ENCODE data around the gene WARS2. TPM values are rescaled to one million over a fixed set of nuclear protein-coding genes. Genes with fewer than 3 reads are reported as not detected.

WARS2 gene
- total RNA-seq, 1 experiment from 2014 or later = 21.2 TPM

DNA sequence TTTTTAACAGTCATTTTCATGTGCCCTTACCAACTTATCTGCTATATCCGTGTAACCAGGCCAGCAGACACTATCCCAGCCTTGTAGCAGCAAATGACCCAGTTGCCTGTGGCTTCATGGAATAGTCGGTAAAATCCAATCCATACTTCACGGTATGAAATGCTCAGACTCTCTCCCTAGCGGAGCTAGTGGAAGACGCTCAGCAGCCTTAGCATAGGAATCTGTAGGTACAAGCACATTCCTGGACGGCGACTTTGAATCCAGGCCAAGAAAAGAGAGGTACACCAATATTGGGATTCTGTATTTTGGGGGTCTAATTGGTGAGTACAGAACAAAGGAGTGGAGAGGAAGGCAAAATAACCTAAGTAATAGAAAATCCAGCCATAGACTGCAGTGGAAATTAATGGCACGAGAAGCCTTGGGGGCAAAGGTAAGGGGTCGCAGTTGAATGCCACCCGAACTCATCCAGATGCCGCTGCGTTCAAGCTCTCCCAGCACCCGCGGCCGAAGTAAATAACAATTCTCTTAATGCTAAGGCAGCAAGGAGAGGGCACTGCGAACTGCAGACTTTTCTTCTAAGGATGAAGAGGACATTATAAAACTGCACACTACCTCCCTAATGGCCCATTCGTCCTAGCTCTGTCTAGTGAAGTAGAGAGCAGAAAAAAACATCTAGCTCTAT, 134.6 kb downstream of the WARS2 start:
- Histone ChIP-seq H3K4me2 (ENCODE audit: low read depth, low read length, poor library complexity, severe bottlenecking) (no peak overlapping the region), H4K20me1 (ENCODE audit: insufficient read depth, low read depth, low read length) (no peaks in the 10 kb centered on the region), H3K27ac (ENCODE audit: low read length) (no peak overlapping the region), H2AFZ (ENCODE audit: low read length) (no peak overlapping the region), H3K9me3 (ENCODE audit: low read length) (no peaks in the 10 kb centered on the region), H3K79me2 (ENCODE audit: low read length) (no peaks in the 10 kb centered on the region), H3K4me1 (ENCODE audit: low read length) (no peaks in the 10 kb centered on the region), H3K9ac (ENCODE audit: low read length) (no peak overlapping the region), H3K4me3 (ENCODE audit: low read length) (no peak overlapping the region), H3K9me2 (replicated peaks; ENCODE audit: insufficient read depth, low read length) (no peaks in the 10 kb centered on the region), H3K27me3 (ENCODE audit: low read length) (no peaks in the 10 kb centered on the region), H3K36me3 (ENCODE audit: insufficient read depth, low read length) (no peaks in the 10 kb centered on the region)
- no peak for DNase-seq

DNA sequence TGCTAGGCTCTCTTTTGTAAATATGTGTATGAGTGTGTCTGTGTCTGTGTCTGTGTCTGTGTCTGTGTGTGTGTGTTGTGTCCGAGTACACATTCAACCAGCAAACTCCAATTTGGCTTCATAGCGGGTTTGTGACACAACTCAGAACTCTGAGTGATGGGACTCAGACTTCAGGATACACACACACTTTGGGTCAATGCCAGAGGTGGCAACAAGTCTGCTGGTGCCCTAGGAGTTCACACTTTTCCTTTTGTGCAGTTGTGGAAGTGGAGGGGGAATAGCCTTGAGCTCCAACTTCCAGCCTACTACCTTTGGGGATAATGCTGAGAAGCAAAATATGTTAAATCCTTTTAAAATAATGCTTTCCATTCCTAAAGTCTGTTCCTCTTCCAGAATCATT, 135.7 kb downstream of the WARS2 start:
- H3K36me3 ChIP-seq (ENCODE audit: insufficient read depth, low read length) = no peaks in the 10 kb centered on the region
- no peaks in the 10 kb centered on the region for H3K4me1 ChIP-seq (ENCODE audit: low read length)
- no peaks in the 10 kb centered on the region for H3K9me3 ChIP-seq (ENCODE audit: low read length)
- DNase-seq = no peak
- H3K27ac ChIP-seq (ENCODE audit: low read length) = no peak overlapping the region
- H3K4me2 ChIP-seq (ENCODE audit: low read depth, low read length, poor library complexity, severe bottlenecking) = no peak overlapping the region
- H2AFZ ChIP-seq (ENCODE audit: low read length) = no peak overlapping the region
- H4K20me1 ChIP-seq (ENCODE audit: insufficient read depth, low read depth, low read length) = no peaks in the 10 kb centered on the region
- no peak overlapping the region for H3K9ac ChIP-seq (ENCODE audit: low read length)
- no peaks in the 10 kb centered on the region for H3K79me2 ChIP-seq (ENCODE audit: low read length)
- H3K27me3 ChIP-seq (ENCODE audit: low read length) = no peaks in the 10 kb centered on the region
- no peaks in the 10 kb centered on the region for H3K9me2 ChIP-seq (replicated peaks; ENCODE audit: insufficient read depth, low read length)
- H3K4me3 ChIP-seq (ENCODE audit: low read length) = no peak overlapping the region

DNA sequence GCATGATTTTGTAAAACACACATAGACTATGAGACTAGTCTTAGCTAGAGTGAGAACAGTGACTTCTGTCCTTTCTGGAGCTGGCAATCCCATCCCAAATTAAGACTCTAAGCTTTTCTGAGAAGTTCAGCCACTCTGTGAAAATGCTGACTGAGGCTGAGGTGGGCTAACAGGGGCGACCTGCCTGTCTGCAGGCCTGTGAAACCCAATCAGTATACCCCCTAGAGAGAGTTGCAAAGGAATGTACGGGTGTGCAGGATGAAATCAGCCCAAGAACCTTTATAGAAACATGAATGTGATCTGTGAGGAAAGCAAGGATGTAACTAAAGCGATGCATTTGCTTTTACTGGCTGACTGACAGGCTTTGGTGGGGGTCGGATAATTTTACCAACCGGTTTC, 136.3 kb downstream of the WARS2 start:
- H3K9me3 ChIP-seq (ENCODE audit: low read length) = no peaks in the 10 kb centered on the region
- H3K9ac ChIP-seq (ENCODE audit: low read length) = no peak overlapping the region
- no peak overlapping the region for H3K27ac ChIP-seq (ENCODE audit: low read length)
- H3K27me3 ChIP-seq (ENCODE audit: low read length) = no peaks in the 10 kb centered on the region
- no peaks in the 10 kb centered on the region for H3K79me2 ChIP-seq (ENCODE audit: low read length)
- no peak overlapping the region for H2AFZ ChIP-seq (ENCODE audit: low read length)
- no peaks in the 10 kb centered on the region for H4K20me1 ChIP-seq (ENCODE audit: insufficient read depth, low read depth, low read length)
- H3K36me3 ChIP-seq (ENCODE audit: insufficient read depth, low read length) = no peaks in the 10 kb centered on the region
- no peak for DNase-seq
- H3K4me3 ChIP-seq (ENCODE audit: low read length) = no peak overlapping the region
- H3K4me1 ChIP-seq (ENCODE audit: low read length) = no peaks in the 10 kb centered on the region
- no peak overlapping the region for H3K4me2 ChIP-seq (ENCODE audit: low read depth, low read length, poor library complexity, severe bottlenecking)
- H3K9me2 ChIP-seq (replicated peaks; ENCODE audit: insufficient read depth, low read length) = no peaks in the 10 kb centered on the region

DNA sequence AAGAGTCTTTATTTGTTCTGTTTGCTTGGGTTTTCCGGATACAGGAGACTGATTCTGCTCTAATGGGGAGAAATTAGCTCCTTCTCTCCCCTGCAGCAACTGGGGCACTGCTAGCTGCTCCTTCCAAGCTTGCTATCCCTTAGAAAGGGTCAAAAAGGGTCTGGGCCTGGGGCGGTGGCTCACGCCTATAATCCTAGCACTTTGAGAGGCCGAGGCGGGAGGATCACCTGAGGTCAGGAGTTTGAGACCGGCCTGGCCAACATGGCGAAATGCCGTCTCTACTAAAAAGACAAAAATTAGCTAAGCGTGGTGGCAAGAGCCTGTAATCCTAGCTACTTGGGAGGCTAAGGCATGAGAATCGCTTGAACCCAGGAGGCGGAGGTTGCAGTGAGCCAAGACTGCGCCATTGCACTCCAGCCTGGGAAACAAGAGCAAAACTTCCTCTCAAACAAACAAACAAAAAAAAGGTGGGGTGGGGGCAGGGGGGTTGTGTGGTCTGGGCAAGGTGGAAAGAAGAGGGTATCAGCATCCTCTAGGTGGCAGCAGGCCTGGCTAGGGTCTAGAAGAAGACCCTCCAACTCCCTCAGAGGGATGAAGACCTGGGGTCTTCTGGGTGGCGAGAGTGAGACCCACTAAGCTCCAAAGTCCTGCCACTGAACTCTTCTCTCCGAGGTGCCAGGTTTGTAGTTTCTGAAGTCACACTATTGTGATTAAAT, 136.9 kb downstream of the WARS2 start:
- H4K20me1 ChIP-seq (ENCODE audit: insufficient read depth, low read depth, low read length) = no peaks in the 10 kb centered on the region
- H2AFZ ChIP-seq (ENCODE audit: low read length) = no peak overlapping the region
- no peak overlapping the region for H3K4me3 ChIP-seq (ENCODE audit: low read length)
- no peak for DNase-seq
- H3K4me1 ChIP-seq (ENCODE audit: low read length) = no peaks in the 10 kb centered on the region
- no peaks in the 10 kb centered on the region for H3K79me2 ChIP-seq (ENCODE audit: low read length)
- H3K27me3 ChIP-seq (ENCODE audit: low read length) = no peaks in the 10 kb centered on the region
- no peak overlapping the region for H3K4me2 ChIP-seq (ENCODE audit: low read depth, low read length, poor library complexity, severe bottlenecking)
- H3K9ac ChIP-seq (ENCODE audit: low read length) = no peak overlapping the region
- no peak overlapping the region for H3K27ac ChIP-seq (ENCODE audit: low read length)
- no peaks in the 10 kb centered on the region for H3K9me2 ChIP-seq (replicated peaks; ENCODE audit: insufficient read depth, low read length)
- no peaks in the 10 kb centered on the region for H3K36me3 ChIP-seq (ENCODE audit: insufficient read depth, low read length)
- no peaks in the 10 kb centered on the region for H3K9me3 ChIP-seq (ENCODE audit: low read length)

DNA sequence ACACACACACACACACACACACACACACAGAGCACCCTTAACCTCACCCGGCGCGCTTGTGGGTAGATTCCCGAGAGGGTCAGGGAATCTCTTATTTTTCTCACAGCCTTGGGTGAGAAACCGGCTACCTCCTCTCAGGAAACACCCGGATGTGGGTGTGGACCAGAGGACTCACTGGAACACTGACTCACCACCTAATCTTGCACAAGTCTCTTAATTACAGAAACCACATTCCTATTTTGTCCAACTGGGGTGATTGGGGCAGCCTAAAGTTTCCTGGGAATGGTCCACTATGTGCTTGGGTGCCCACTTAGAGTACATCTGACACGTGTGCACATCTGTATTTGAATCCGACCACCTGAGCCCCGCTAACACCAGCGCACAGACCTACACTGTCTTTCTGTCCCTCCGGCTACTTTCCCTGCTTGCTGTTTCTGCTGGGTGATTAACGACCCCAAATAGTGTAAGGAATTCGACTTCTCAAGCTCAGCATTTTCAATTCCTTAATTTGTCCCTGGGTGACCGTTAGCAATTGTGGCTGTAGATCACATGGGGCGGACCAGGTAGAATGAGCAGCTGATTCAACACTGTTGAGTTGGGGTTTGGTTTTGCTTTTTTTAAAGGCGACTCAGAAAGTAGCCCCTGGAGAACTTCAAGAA, 138.3 kb downstream of the WARS2 start:
- no peaks in the 10 kb centered on the region for H3K9me3 ChIP-seq (ENCODE audit: low read length)
- H3K79me2 ChIP-seq (ENCODE audit: low read length) = no peaks in the 10 kb centered on the region
- H3K9ac ChIP-seq (ENCODE audit: low read length) = no peak overlapping the region
- no peaks in the 10 kb centered on the region for H4K20me1 ChIP-seq (ENCODE audit: insufficient read depth, low read depth, low read length)
- H3K4me1 ChIP-seq (ENCODE audit: low read length) = no peaks in the 10 kb centered on the region
- no peak overlapping the region for H3K4me3 ChIP-seq (ENCODE audit: low read length)
- no peaks in the 10 kb centered on the region for H3K9me2 ChIP-seq (replicated peaks; ENCODE audit: insufficient read depth, low read length)
- H3K36me3 ChIP-seq (ENCODE audit: insufficient read depth, low read length) = no peaks in the 10 kb centered on the region
- H3K27ac ChIP-seq (ENCODE audit: low read length) = no peak overlapping the region
- no peak overlapping the region for H2AFZ ChIP-seq (ENCODE audit: low read length)
- H3K4me2 ChIP-seq (ENCODE audit: low read depth, low read length, poor library complexity, severe bottlenecking) = no peak overlapping the region
- H3K27me3 ChIP-seq (ENCODE audit: low read length) = no peaks in the 10 kb centered on the region
- no peak for DNase-seq

DNA sequence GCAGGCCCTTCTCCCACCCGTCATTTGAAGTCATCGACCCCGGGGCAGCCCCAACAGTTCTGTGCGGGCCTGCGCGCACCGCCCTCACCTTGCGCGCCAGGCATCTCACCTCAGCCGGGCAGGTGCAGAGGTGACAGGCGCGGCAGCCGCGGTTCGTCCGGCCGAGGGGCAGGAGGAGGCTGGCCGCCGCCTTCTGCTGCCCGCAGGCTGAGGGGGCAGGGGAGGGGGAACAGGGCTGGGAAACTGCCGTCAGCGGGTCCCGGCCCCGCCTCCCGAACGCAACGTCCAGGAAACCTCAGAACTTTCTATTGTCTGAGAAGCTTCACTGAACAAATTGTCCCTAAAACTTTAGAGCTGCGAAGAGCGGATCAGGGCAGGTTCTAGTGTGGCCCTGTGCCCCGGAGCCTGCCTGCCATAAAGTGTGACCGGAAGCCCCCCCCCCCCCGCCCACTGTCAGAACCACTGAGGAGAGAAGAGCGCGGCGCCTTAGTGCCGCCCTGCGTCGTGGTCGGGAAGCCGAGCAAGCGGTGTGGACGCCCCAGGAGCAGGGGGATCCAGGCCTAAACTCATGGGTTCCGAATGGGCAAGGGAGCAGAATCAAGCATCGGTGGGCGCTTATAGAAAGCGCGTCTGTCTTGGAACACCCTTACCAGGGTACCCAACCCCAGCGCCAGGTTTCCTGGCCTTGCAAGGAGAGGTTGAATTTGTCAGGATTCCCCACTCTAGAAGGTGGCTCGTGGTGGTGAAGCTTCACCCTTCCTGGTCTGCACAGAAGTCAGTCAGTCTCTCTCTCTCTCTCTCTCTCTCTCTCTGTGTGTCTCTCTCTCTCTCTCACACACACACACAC, 139.0 kb downstream of the WARS2 start:
- no peak for DNase-seq
- Histone ChIP-seq H3K9ac (ENCODE audit: low read length) (no peak overlapping the region), H3K27ac (ENCODE audit: low read length) (no peak overlapping the region), H3K9me2 (replicated peaks; ENCODE audit: insufficient read depth, low read length) (no peaks in the 10 kb centered on the region), H3K4me2 (ENCODE audit: low read depth, low read length, poor library complexity, severe bottlenecking) (no peak overlapping the region), H3K4me3 (ENCODE audit: low read length) (no peak overlapping the region), H3K9me3 (ENCODE audit: low read length) (no peaks in the 10 kb centered on the region), H3K79me2 (ENCODE audit: low read length) (no peaks in the 10 kb centered on the region), H2AFZ (ENCODE audit: low read length) (no peak overlapping the region), H3K27me3 (ENCODE audit: low read length) (no peaks in the 10 kb centered on the region), H3K36me3 (ENCODE audit: insufficient read depth, low read length) (no peaks in the 10 kb centered on the region), H3K4me1 (ENCODE audit: low read length) (no peaks in the 10 kb centered on the region), H4K20me1 (ENCODE audit: insufficient read depth, low read depth, low read length) (no peaks in the 10 kb centered on the region)

DNA sequence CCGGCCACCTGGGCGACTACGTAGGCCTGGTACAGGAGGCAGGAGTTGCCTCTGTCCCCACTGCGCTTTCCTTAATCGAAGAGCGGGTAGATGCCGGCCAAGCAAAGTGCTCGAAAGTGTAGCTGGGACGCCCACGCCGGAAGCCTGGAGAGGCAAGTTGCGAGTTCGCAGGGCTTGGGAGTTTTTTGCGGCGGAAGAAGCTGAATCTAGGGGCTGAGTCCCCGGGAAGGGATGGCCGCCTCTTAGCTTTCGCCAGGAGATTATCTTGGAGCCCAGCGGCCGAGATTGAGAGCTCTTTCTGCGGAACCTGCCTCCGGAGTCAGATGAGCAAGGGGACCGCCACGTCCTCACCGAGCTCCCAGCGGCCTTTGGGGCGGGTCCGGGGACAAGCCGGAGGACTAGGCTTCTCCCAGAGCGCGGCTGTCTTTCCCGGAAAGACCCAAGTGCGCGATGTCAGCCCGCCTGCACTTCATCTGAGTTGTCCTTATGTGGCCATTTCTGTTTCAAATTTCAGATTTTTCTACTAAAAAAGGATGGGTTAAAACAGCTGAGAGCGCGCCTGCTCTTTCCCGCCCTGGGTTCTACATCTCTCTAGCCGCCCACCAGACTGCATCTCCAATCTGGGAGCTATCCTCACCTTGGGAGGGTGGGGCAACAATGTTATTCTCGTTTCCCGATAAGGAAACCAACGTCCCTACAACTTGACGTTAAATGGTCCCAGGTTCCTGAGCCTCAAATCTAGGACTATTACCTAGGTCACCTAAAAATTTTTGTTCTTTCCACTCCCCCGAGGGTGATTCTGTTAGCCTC, 139.9 kb downstream of the WARS2 start:
- no peaks in the 10 kb centered on the region for H3K27me3 ChIP-seq (ENCODE audit: low read length)
- H3K4me1 ChIP-seq (ENCODE audit: low read length) = no peaks in the 10 kb centered on the region
- H3K9me2 ChIP-seq (replicated peaks; ENCODE audit: insufficient read depth, low read length) = no peaks in the 10 kb centered on the region
- no peaks in the 10 kb centered on the region for H3K79me2 ChIP-seq (ENCODE audit: low read length)
- no peak overlapping the region for H3K27ac ChIP-seq (ENCODE audit: low read length)
- H2AFZ ChIP-seq (ENCODE audit: low read length) = no peak overlapping the region
- no peak overlapping the region for H3K9ac ChIP-seq (ENCODE audit: low read length)
- H3K36me3 ChIP-seq (ENCODE audit: insufficient read depth, low read length) = no peaks in the 10 kb centered on the region
- H3K4me2 ChIP-seq (ENCODE audit: low read depth, low read length, poor library complexity, severe bottlenecking) = no peak overlapping the region
- H3K9me3 ChIP-seq (ENCODE audit: low read length) = no peaks in the 10 kb centered on the region
- H4K20me1 ChIP-seq (ENCODE audit: insufficient read depth, low read depth, low read length) = no peaks in the 10 kb centered on the region
- no peak overlapping the region for H3K4me3 ChIP-seq (ENCODE audit: low read length)
- no peak for DNase-seq
